Activated T-cell treated with anti-CD3 and anti-CD28 coated beads, Interleukin-2, amount 50 U/mL, for 72 hours (primary cell): ENCODE results near the gene GSK3B. TPM values are rescaled to one million over a fixed set of nuclear protein-coding genes. Genes with fewer than 3 reads are reported as not detected.
A peak's percentile ranks its signal among the peaks of the same experiment; 100 is the strongest.

ENCODE experiments used
- ATAC-seq, 2 donors: fragments of 150-1000 bp; cut with Tn5 transposase; replicated peaks in 1 of 2; 2 replicates each; pipeline ENCODE4 v1.10.0; 2021; ENCODE audit warnings: moderate library complexity in 2 of 2, mild to moderate bottlenecking in 1 of 2
- DNase-seq, 2 donors: peaks; one replicate each; pipeline ENCODE4 v3.0.0; 2021 to 2022; ENCODE audit warnings: mixed read lengths in 1 of 2
- H3K27ac Mint-ChIP-seq: one replicate; pipeline ENCODE4 v1.8.0; 2022; ENCODE audit warnings: mild to moderate bottlenecking, moderate library complexity, mixed read lengths
- H3K27me3 Mint-ChIP-seq: one replicate; pipeline ENCODE4 v1.8.0; 2022; ENCODE audit warnings: low read depth, mixed read lengths
- H3K36me3 Mint-ChIP-seq, 2 donors: one replicate each; pipeline ENCODE4 v1.8.0; 2022; ENCODE audit warnings: mixed read lengths in 2 of 2, mild to moderate bottlenecking in 1 of 2; ENCODE audit not compliant: insufficient read depth in 2 of 2
- H3K4me1 Mint-ChIP-seq: one replicate; pipeline ENCODE4 v1.8.0; 2022; ENCODE audit warnings: low read depth, mixed read lengths
- H3K4me3 Mint-ChIP-seq, 2 donors: one replicate each; pipeline ENCODE4 v1.8.0; 2022; ENCODE audit warnings: mild to moderate bottlenecking in 2 of 2, mixed read lengths in 2 of 2, moderate library complexity in 2 of 2
- H3K9me3 Mint-ChIP-seq, 2 donors: one replicate each; pipeline ENCODE4 v1.8.0; 2022; ENCODE audit warnings: mixed read lengths in 2 of 2
- total RNA-seq, 2 donors: library from RNA; stranded (reverse); gene quantifications; one replicate each; pipeline ENCODE4 v1.2.3, GENCODE V29; 2022

The GSK3B gene
- total RNA-seq, 2 donors from 2014 or later, result 35.4 to 37.5 TPM

DNA sequence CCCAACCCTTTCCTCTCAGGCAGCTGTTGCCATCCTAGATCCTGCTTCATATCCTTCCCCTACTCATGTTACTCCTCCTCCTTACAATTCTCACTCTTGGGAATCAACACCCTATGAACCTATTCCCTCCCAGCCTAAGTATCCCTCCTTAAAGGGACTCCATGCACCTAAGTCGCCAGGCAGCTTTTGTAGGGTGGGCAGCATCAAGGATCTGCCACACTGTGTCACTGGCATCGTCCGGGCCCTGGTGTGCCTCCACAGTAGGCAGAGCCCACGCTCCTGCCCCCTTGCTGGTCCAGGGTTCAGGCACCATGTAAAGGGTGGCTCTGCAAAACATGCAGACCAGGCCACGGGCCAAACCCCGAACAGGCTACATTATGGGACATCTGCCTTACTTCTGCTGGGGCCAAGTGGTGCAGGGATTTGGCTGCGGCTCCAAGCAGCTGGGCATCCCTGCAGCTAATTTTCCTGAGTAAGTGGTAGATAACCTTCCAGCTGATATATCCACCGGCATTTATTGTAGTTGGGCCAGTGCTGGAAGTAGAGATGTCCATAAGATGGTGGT, 53.4 kb downstream of the GSK3B start:
- Mint-ChIP-seq H3K36me3 (peaks cover 37 to 67% of the 10 kb centered on the region in 2 donors), H3K4me1 (peaks cover 2% of the 10 kb centered on the region), H3K27me3 (no peaks in the 10 kb centered on the region), H3K9me3 (peaks cover 23 to 31% of the 10 kb centered on the region in 2 donors), H3K27ac (no peak overlapping the region), H3K4me3 (no peak overlapping the region)
- DNase-seq, result no peak
- no peak for ATAC-seq

DNA sequence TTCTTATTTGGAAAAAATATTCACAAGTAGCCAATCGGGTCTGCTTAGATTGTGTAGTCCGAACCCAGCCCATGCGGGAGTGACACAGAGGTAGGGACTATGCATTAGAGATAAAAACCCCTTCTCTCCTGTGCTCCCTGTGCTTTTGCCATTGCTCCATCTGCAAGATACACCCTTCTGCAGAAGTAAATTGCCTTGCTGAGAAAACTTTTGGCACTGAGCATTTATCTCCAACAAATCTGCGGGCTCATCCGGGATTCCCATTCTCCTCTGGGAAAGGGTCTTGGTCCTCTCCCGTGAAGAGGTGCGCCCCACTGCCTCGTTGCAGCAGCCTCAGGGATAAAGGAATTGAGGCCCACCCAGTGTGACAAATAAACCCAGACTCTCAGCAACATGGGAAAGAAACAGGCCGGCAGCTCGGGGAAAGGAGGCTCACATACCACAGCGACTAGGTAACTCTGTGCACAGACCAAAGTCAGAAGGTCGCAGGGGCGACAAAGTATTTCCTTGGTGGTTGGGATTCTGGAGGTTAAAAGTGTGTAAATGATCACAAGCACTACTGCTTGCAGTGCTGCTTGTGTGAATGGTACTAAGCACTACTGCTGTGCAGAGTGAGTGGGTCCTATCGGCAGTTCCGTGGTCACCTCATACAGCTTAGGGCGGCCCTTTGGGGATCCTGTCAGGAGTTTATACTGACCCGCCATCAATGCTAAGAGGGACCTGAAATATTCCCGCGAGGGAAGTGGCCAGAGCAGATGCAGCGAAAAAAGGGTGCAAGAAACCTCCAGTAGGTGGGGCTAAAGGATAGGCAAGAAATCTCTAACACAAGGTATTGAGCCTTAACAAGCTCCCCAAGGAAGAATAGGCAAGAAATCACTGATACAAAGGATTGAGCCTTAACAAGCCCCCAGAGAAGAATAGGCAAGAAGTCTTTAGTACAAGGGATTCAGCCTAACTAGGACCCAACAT, 54.3 kb downstream of the GSK3B start:
- H3K9me3 Mint-ChIP-seq, result peaks cover 17 to 25% of the 10 kb centered on the region in 2 donors
- no peak overlapping the region for H3K27ac Mint-ChIP-seq
- H3K4me3 Mint-ChIP-seq, result no peak overlapping the region
- peaks cover 31 to 58% of the 10 kb centered on the region in 2 donors for H3K36me3 Mint-ChIP-seq
- H3K27me3 Mint-ChIP-seq, result no peaks in the 10 kb centered on the region
- peaks cover 6% of the 10 kb centered on the region for H3K4me1 Mint-ChIP-seq
- ATAC-seq (no peak), DNase-seq (peak in 1 of 2 donors; percentile 2)

DNA sequence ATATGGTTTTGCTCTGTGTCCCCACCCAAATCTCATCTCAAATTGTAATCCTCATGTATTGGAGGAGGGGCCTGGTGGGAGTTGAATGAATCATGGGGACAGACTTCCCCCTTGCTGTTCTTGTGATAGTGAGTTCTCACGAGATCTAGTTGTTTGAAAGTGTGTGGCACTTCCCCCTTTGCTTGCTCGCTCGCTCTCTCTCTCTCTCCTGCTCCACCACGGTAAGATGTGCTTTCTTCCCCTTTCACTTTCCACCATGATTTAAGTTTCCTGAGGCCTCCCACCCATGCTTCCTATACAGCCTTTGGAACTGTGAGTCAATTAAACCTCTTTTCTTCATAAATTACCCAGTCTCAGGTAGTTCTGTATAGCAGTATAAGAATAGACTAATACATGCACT, 60.7 kb downstream of the GSK3B start:
- no peak for ATAC-seq
- H3K27me3 Mint-ChIP-seq, result no peaks in the 10 kb centered on the region
- no peak overlapping the region for H3K27ac Mint-ChIP-seq
- no peak for DNase-seq
- peaks cover 2 to 4% of the 10 kb centered on the region in 2 donors for H3K9me3 Mint-ChIP-seq
- peaks cover 27% of the 10 kb centered on the region for H3K4me1 Mint-ChIP-seq
- H3K36me3 Mint-ChIP-seq, result peaks cover 5 to 11% of the 10 kb centered on the region in 2 donors
- H3K4me3 Mint-ChIP-seq, result no peak overlapping the region

DNA sequence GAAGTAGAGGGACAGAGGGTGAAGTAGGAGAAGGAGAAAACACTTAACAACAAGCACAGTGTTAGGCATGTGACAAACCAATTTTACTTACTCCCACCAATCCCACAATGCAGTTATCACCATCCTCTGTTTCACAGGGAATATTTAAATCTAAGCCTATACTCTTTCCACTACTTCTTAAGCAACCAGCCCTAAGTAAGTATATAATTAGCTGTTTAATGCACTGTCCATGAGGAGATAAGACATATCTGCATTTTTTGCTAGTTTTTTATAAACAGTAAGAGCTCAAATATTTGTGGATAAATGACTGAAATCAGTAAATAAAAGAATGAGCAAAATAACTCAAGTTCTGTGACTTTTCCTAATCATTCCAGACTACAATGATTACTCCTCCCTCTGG, 62.7 kb downstream of the GSK3B start:
- Mint-ChIP-seq H3K9me3 (peaks cover 2 to 4% of the 10 kb centered on the region in 2 donors), H3K36me3 (peaks cover 5% of the 10 kb centered on the region in 2 donors), H3K27ac (no peak overlapping the region), H3K4me1 (peaks cover 33% of the 10 kb centered on the region), H3K4me3 (no peak overlapping the region), H3K27me3 (no peaks in the 10 kb centered on the region)
- no peak for DNase-seq
- no peak for ATAC-seq

DNA sequence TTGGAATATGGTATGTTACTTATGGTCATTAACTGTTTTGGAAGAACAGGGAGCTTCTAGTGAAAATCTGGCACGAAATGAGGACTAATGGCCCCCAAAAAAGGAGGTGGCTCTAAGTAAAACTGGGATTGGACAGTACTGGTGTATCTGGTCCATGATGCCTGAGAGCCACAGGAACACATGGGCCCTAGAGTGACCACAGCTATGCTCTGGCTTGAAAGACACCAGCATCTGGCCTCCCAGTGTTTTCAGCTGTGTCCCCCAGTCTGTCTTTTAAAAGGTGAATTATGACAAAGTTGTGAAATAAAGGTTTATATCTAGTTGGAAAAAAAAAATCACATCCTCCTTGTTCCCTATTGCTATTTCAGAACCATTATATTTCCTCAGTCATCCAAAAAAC, 64.5 kb downstream of the GSK3B start:
- no peak overlapping the region for H3K27ac Mint-ChIP-seq
- no peak for ATAC-seq
- H3K4me3 Mint-ChIP-seq, result no peak overlapping the region
- H3K9me3 Mint-ChIP-seq, result peaks cover 2 to 4% of the 10 kb centered on the region in 2 donors
- DNase-seq, result no peak
- H3K4me1 Mint-ChIP-seq, result peaks cover 45% of the 10 kb centered on the region
- H3K27me3 Mint-ChIP-seq, result no peaks in the 10 kb centered on the region
- peaks cover 5% of the 10 kb centered on the region in 2 donors for H3K36me3 Mint-ChIP-seq

DNA sequence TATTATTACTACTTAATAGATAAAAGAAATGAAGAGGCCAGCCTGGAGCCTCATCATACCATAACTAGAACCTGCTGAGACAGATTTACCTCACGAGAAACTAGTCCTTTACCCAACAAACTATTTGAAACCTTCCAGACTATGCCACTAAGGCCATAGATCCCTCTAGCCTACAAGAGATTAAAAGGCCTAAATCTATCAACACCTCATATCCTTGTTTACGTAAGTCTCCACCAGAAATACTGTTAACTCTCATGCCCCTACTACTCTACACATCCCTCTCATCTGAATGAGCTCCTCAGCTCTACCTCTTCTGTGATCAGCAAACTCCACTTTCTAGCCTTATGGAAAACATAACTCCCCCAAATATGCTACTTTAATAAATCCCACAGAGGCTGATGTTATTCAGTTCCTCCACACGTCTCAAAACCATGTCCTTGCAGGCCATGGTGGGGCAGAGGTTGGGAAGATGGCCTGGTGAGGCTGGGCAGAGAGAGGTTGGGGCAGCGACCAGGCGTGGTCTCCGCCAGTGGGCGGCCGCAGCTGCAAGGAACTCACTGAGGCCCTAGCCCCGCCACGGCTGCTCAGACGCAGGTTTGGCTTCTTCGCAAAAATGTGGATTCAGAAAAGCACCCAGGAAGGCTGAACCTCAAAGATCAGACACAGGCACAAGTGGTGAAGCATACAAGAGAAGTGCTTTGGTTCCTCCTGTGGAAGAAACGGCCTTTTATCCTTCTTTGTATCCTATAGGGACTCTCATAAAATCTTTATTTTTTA, 65.8 kb downstream of the GSK3B start:
- H3K4me3 Mint-ChIP-seq, result no peak overlapping the region
- peaks cover 0 to under 1% of the 10 kb centered on the region in 2 donors for H3K9me3 Mint-ChIP-seq
- no peak overlapping the region for H3K27ac Mint-ChIP-seq
- ATAC-seq (no peak), DNase-seq (no peak)
- peaks cover 0 to 2% of the 10 kb centered on the region in 2 donors for H3K36me3 Mint-ChIP-seq
- no peaks in the 10 kb centered on the region for H3K27me3 Mint-ChIP-seq
- peaks cover 47% of the 10 kb centered on the region for H3K4me1 Mint-ChIP-seq

DNA sequence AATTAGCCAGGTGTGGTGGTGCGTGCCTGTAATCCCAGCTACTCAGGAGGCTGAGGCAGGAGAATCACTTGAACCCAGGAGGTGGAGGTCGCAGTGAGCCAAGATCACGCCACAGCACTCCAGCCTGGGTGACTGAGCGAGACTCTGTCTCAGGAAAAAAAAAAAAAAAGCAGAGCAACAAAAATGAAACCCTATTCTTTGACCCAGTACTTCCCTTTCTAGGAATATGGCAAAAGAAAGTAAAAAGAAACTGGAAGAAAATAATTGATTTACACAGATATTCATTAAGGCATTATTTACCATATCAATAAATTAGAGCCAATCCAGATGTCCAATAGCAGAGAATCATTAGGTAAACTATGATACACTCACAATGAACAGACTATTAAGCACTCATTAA, 67.0 kb downstream of the GSK3B start:
- Mint-ChIP-seq H3K4me3 (no peak overlapping the region), H3K27me3 (no peaks in the 10 kb centered on the region), H3K4me1 (peaks cover 59% of the 10 kb centered on the region), H3K27ac (no peak overlapping the region), H3K36me3 (no peaks in the 10 kb centered on the region), H3K9me3 (no peaks in the 10 kb centered on the region)
- DNase-seq (no peak), ATAC-seq (no peak)

DNA sequence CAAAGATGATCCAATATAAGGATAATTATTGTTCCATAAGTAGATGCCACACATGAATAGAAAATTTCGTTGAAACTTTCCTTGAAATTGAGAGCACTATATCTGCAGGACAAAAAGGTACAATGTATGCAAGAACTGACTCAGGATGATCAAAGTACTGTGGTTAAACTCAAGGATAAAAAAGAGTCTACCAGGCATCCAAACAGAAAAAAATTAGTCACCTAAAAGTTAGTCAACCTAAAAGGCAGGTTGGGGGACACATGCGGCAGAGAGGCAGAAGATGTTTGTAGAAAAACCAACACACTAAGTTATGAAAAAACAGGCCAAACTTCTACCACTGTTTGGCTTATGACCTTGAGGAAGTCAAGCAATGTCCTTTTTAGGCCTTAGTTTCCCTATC, 68.7 kb downstream of the GSK3B start:
- Mint-ChIP-seq H3K36me3 (peaks cover 0 to 2% of the 10 kb centered on the region in 2 donors), H3K4me1 (peaks cover 67% of the 10 kb centered on the region), H3K4me3 (peak overlapping the region in 1 of 2 donors; percentile 59), H3K27me3 (no peaks in the 10 kb centered on the region), H3K27ac (peak overlapping the region; percentile 36), H3K9me3 (no peaks in the 10 kb centered on the region)
- peak; percentile 87 to 94 for ATAC-seq
- peak; percentile 8 to 26 for DNase-seq

DNA sequence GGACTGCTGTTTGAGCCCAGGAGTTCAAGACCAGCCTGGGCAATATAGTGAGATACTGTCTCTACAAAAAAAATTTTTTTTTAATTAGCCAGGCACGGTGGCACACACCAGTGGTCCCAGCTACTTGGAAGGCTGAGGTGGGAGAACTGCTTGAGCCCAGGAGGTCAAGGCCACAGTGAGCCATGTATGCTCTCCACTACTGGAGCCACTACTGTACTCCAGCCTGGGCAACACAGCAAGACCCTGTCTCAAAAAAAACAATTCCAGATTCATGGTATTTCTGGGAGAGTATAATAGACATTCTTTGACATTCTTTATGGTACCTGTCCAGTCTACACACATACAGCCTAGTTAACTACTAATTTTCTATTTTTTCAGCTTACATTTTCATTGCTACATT, 70.1 kb downstream of the GSK3B start:
- Mint-ChIP-seq H3K27ac (no peak overlapping the region), H3K4me1 (peaks cover 70% of the 10 kb centered on the region), H3K27me3 (no peaks in the 10 kb centered on the region), H3K9me3 (no peaks in the 10 kb centered on the region), H3K4me3 (no peak overlapping the region), H3K36me3 (peaks cover 0 to 2% of the 10 kb centered on the region in 2 donors)
- DNase-seq (no peak), ATAC-seq (no peak)

DNA sequence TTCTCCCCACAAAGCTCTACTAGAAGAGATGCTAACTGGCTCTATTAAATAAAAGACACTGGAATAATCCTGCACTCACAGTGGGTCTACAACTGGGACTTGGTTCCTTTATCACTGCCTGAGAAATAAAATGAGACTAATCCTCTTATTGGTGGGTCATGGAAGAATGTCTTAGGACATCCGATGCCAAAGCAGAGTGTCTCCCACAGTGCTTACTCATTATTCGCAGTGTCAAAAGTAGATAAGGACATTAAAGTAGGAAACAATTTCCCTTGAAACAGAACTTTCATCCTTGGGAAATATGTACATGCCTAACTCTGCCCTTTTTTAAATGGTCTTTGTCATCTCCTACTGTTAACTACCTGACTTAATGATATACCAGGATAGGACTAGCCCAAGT, 71.5 kb downstream of the GSK3B start:
- H3K27ac Mint-ChIP-seq, result no peak overlapping the region
- H3K27me3 Mint-ChIP-seq, result no peaks in the 10 kb centered on the region
- H3K4me1 Mint-ChIP-seq, result peaks cover 75% of the 10 kb centered on the region
- ATAC-seq (no peak), DNase-seq (no peak)
- no peak overlapping the region for H3K4me3 Mint-ChIP-seq
- H3K36me3 Mint-ChIP-seq, result peaks cover 0 to 2% of the 10 kb centered on the region in 2 donors
- H3K9me3 Mint-ChIP-seq, result no peaks in the 10 kb centered on the region

DNA sequence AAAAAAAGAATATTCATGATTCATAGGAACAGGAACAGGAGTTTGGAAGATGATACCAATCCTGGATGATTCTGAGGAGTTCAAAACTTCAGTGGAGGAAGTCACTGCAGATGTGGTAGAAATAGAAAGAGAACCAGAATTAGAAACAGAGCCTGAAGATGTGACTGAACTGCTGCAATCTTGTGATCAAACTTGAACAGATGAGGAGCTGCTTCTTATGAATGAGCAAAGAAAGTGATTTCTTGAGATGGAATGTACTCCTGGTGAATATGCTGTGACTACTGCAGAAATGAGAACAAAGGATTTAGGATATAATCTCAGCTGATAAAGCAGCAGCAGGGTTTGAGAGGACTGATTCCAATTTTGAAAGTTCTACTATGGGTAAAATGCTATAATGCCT, 72.7 kb downstream of the GSK3B start:
- no peak for ATAC-seq
- Mint-ChIP-seq H3K9me3 (no peaks in the 10 kb centered on the region), H3K4me3 (no peak overlapping the region), H3K27ac (peak overlapping the region; percentile 67), H3K36me3 (peaks cover 0 to 2% of the 10 kb centered on the region in 2 donors), H3K27me3 (no peaks in the 10 kb centered on the region), H3K4me1 (peaks cover 79% of the 10 kb centered on the region)
- no peak for DNase-seq

DNA sequence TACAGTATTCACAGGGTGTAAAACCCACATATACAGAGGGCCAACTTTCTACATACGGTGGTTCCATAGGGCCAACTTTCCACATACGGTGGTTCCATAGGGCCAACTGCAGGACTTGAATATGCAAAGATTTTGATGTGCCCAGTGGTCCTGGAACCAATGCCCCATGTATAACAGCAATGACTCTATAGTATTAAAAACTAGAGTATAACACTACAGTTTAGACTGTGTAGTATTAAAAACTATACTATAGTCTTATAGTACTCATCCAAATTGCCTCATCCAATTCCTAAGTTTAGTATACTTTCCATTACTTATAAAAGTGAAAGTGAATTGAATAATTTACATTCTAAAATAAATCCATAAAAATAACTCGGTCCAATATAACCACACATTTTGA, 75.9 kb downstream of the GSK3B start:
- no peak for ATAC-seq
- Mint-ChIP-seq H3K4me1 (peaks cover 71% of the 10 kb centered on the region), H3K9me3 (no peaks in the 10 kb centered on the region), H3K27me3 (no peaks in the 10 kb centered on the region), H3K27ac (peak overlapping the region; percentile 54), H3K4me3 (no peak overlapping the region), H3K36me3 (peaks cover 0 to 2% of the 10 kb centered on the region in 2 donors)
- DNase-seq, result no peak

DNA sequence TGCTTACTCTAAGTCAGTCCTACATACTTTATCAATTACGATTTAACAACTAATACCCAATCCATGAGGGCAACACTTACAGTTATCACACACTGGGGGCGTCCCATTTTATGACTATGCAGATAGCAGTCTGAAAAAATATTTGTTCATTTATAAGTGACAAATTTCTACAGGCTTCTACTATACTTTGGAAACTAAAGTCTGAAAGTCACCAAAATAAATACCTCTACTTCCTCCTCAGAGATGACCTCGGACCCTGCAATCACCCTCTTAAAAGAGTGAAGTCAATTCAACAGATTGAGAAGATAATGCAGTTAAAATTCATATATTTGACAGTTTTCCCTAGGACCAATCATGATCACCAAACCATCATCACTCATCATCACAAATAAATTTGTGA, 76.6 kb downstream of the GSK3B start:
- ATAC-seq (no peak), DNase-seq (no peak)
- peaks cover 67% of the 10 kb centered on the region for H3K4me1 Mint-ChIP-seq
- H3K27ac Mint-ChIP-seq, result peak overlapping the region; percentile 20
- H3K9me3 Mint-ChIP-seq, result no peaks in the 10 kb centered on the region
- no peak overlapping the region for H3K4me3 Mint-ChIP-seq
- no peaks in the 10 kb centered on the region for H3K27me3 Mint-ChIP-seq
- peaks cover 0 to 2% of the 10 kb centered on the region in 2 donors for H3K36me3 Mint-ChIP-seq
